ENCODE data around the gene SMAD3.

Gene SMAD3

GRCh38 chr15:67178569-67179210, 113.3 kb downstream of the SMAD3 start:
- no peak for DNase-seq (ENCODE audit: low read depth in 1 of 2, low spot score in 1 of 2)

GRCh38 chr15:67179411-67179995, 114.1 kb downstream of the SMAD3 start:
- no peak for DNase-seq (ENCODE audit: low read depth in 1 of 2, low spot score in 1 of 2)

GRCh38 chr15:67180035-67180434, 114.6 kb downstream of the SMAD3 start:
- no peak for DNase-seq (ENCODE audit: low read depth in 1 of 2, low spot score in 1 of 2)

GRCh38 chr15:67180514-67181191, 115.3 kb downstream of the SMAD3 start:
- no peak for DNase-seq (ENCODE audit: low read depth in 1 of 2, low spot score in 1 of 2)

GRCh38 chr15:67181221-67181639, 115.8 kb downstream of the SMAD3 start:
- DNase-seq (ENCODE audit: low read depth in 1 of 2, low spot score in 1 of 2), result no peak

- no peak for DNase-seq (ENCODE audit: low read depth in 1 of 2, low spot score in 1 of 2)
These were observed 118.2 kb downstream of the SMAD3 start for GRCh38 chr15:67183443-67184169.

DNA sequence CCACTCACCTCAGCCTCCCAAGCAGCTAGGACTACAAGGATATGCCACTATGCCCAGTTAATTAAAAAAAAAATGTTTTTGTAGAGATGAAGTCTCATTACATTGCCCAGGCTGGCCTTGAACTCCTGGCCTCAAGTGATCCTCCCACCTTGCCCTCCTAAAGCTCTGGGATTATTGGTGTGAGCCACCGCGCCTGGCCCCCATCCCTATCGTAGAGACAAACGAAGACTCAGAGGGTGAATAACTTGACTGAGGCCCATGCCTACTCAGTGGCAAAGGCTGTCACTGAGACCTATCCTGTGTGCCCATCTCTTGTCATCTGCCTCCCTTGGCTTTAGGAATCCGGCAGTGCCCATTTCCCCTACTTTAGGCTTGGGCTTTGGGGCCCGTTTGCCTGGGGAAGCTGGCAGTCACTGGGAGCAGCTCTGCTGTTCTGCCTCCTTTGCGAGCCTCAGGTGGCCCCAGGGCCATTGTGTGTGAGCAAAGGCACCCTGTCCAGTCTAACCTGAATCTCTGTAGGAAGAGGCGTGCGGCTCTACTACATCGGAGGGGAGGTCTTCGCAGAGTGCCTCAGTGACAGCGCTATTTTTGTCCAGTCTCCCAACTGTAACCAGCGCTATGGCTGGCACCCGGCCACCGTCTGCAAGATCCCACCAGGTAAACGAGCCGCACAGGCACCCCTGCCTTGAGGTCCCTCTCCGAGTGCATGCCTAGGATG, 119.0 kb downstream of the SMAD3 start:
- no peak for DNase-seq (ENCODE audit: low read depth in 1 of 2, low spot score in 1 of 2)

- no peak for DNase-seq (ENCODE audit: low read depth in 1 of 2, low spot score in 1 of 2)
These were observed 119.6 kb downstream of the SMAD3 start for GRCh38 chr15:67185051-67185450.

DNA sequence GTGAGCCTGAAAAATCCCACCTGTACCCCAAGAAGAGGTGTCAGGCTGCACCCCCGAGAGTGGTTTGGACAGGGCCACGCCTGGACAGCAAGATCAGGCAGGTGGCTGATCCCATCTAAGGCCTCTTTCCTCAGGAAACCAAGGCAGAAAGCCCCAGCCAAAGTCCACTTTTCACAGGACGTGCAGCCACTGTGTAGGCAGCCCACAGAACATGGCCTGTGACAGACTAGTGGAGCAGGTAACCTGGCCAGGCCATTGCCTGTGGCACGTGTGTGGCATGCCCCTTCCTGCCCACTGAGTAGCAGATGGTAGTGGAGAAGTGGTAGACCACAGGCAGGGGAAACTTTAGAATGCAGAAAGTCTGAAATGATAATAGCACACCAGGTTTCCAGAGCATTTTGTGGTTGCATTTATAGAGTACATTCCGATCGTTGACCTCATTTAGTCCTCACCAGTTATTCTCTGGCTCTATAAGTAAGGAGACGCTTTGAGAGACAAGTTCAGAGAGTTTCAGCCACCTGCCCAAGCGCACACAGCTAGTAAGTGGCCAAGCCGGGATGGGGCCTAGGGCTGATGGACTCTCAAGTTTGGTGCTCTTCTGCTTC, 120.3 kb downstream of the SMAD3 start:
- no peak for DNase-seq (ENCODE audit: low read depth in 1 of 2, low spot score in 1 of 2)

DNA sequence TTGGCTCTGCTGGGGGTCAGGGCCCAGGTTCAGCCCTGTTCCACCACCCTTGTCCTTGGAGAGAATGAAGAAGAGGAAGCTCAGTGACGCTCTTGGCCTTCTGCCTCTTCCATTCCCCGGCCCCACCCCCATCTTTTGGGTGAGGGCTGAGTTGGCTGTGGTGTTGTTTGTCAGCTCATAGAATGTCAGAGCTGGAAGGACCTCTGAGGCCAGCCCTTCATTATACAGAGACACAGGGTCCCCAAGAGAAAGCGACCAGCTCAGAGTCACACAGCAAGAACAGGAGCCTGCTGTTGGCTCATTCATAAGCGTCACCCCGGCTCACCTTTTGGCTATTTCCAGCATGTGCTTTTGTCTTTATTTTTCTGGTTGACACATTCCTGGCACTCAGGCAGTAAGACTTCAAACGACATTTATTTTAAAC, 120.8 kb downstream of the SMAD3 start:
- DNase-seq (ENCODE audit: low read depth in 1 of 2, low spot score in 1 of 2), result no peak

DNA sequence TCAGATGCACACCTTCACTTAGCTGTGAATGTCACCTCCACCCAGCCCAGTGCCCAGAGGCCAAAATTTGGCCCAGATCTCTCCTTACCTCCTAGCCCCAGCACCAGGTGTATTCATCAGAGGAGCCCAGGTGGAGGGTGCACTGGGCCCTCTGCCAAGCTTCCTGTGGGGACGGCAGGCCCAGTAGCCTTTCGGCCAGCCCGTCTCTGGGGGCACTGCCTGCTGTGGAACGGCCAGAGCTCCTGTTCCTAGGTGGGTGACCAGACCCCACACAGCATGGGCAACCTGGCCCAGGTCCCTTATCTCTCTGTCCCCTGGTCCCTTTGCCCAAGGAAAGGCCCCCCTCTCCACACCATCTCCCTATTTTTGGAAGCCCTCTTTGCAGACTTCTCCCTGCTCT, 121.3 kb downstream of the SMAD3 start:
- no peak for DNase-seq (ENCODE audit: low read depth in 1 of 2, low spot score in 1 of 2)

DNA sequence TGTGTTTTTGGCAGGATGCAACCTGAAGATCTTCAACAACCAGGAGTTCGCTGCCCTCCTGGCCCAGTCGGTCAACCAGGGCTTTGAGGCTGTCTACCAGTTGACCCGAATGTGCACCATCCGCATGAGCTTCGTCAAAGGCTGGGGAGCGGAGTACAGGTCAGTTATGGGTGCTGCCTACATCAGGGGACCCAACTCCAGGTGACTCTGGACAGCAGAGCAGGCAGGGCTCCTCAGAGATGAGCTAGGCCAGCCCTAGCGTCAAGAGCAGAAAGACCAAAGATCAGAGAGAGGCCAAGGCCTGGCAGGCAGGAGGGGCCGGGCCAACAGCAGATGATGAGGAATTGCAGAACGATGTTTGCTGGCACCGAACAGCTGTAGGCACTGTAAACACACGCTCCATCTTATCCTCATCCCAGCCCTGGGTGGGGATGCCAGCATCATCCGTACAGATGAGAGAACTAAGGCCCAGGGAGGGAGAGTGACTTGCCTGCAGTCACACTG, 122.0 kb downstream of the SMAD3 start:
- no peak for DNase-seq (ENCODE audit: low read depth in 1 of 2, low spot score in 1 of 2)

- DNase-seq (ENCODE audit: low read depth in 1 of 2, low spot score in 1 of 2), result no peak
These were observed 123.3 kb downstream of the SMAD3 start for GRCh38 chr15:67188551-67189218.

DNA sequence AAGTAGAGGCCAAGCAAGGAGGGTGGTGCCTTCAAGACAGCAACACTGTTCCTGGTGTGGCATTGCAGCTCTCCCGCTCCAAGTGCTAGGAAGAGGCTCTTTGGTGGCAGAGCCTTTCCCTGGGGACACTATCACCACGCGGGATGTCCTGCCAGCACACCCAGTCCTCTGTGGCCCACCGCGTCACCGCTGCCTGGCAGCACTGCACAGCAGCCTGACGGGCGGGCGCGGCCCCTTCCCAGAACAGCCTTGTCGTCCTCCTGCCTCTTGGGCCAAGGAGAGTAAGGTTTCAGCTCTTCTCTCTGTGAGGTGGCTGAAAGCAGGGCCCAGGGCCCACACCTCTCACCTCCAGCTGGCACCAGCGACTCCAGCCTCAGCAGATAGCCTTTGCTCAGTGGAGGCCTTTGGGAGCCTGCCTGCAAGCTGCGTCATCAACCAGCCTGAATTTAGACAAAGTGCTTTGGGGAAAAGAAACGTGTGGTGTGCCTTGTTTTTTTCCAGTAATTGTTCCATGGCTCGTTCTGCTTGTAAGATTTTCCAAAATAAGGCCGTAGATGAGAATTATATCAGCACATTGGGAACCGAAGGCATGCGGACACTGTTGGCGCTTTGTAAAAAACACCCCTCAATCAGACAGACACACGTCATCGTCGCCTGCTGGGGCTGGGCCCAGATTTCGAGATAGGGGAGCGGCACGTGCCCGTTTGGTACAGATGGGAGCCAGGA, 124.1 kb downstream of the SMAD3 start:
- DNase-seq (ENCODE audit: low read depth in 1 of 2, low spot score in 1 of 2), result no peak

- no peak for DNase-seq (ENCODE audit: low read depth in 1 of 2, low spot score in 1 of 2)
These were observed 124.9 kb downstream of the SMAD3 start for GRCh38 chr15:67190326-67190725.

- no peak for DNase-seq (ENCODE audit: low read depth in 1 of 2, low spot score in 1 of 2)
These were observed 125.4 kb downstream of the SMAD3 start for GRCh38 chr15:67190813-67191212.

GRCh38 chr15:67192185-67192820, 126.9 kb downstream of the SMAD3 start:
- no peak for DNase-seq (ENCODE audit: low read depth in 1 of 2, low spot score in 1 of 2)

GRCh38 chr15:67193223-67193990, 128.0 kb downstream of the SMAD3 start:
- DNase-seq (ENCODE audit: low read depth in 1 of 2, low spot score in 1 of 2), result no peak

Measured in activated T-helper 1 cell treated with anti-CD3 and anti-CD28 coated beads, Interleukin-2, amount 50 U/mL, for 16 hours (primary cell).